Smooth muscle cell (in vitro differentiated cells): Measurements from ENCODE around the gene DERL3. TPM values are rescaled to one million over a fixed set of nuclear protein-coding genes. Genes with fewer than 3 reads are reported as not detected.

Experiments used
- DNase-seq: peaks from one replicate; lab custom pipeline; 2025; ENCODE audit not compliant: unreplicated experiment; lab: John Stamatoyannopoulos, UW
- H2AFZ ChIP-seq: fragments of 200-600 bp; sonication (generic); 2 replicates; pipeline ENCODE4 v1.6.0; 2016; ENCODE audit warnings: antibody characterized with exemption, low read depth, mild to moderate bottlenecking
- H3F3A ChIP-seq: fragments of 200-600 bp; sonication (generic); 2 replicates; pipeline ENCODE4 v1.6.0; 2017; ENCODE audit warnings: antibody characterized with exemption, low read depth
- H3K27ac ChIP-seq: fragments of 200-600 bp; sonication (generic); 2 replicates; pipeline ENCODE4 v1.5.1; 2016; ENCODE audit warnings: low read depth, mild to moderate bottlenecking
- H3K27me3 ChIP-seq: fragments of 200-600 bp; sonication (generic); 2 replicates; pipeline ENCODE4 v1.6.1; 2016; ENCODE audit warnings: low read depth, mild to moderate bottlenecking
- H3K36me3 ChIP-seq: fragments of 200-600 bp; sonication (generic); 2 replicates; pipeline ENCODE4 v1.5.1; 2016; ENCODE audit warnings: low read depth
- H3K4me1 ChIP-seq: fragments of 200-600 bp; sonication (generic); 2 replicates; pipeline ENCODE4 v1.5.1; 2016; ENCODE audit warnings: low read depth
- H3K4me2 ChIP-seq: fragments of 200-600 bp; sonication (generic); 2 replicates; pipeline ENCODE4 v1.6.0; 2016; ENCODE audit warnings: mild to moderate bottlenecking
- H3K4me3 ChIP-seq: fragments of 200-600 bp; sonication (generic); 2 replicates; pipeline ENCODE4 v1.5.1; 2016; ENCODE audit warnings: mild to moderate bottlenecking
- H3K79me2 ChIP-seq: fragments of 200-600 bp; sonication (generic); 2 replicates; pipeline ENCODE4 v1.6.0; 2016; ENCODE audit warnings: low read depth, mild to moderate bottlenecking
- H3K9ac ChIP-seq: fragments of 200-600 bp; sonication (generic); 2 replicates; pipeline ENCODE4 v1.6.0; 2016; ENCODE audit warnings: low read depth
- H3K9me3 ChIP-seq: fragments of 200-600 bp; sonication (generic); replicated peaks from 2 replicates; pipeline ENCODE4 v1.5.1; 2016; ENCODE audit warnings: low read depth
- H4K20me1 ChIP-seq: fragments of 200-600 bp; sonication (generic); 2 replicates; pipeline ENCODE4 v1.6.0; 2016; ENCODE audit warnings: low read depth
- CTCF ChIP-seq: fragments of 200-600 bp; sonication (generic); IDR thresholded peaks from 2 replicates; pipeline ENCODE4 v1.5.1; 2017; ENCODE audit warnings: borderline replicate concordance, mild to moderate bottlenecking, antibody characterized with exemption; ENCODE audit not compliant: insufficient read depth, poor library complexity, severe bottlenecking
- WGBS: methylation state at CpG from one replicate; pipeline ENCODE4 v1.1.7; 2016; ENCODE audit warnings: low lambda C conversion rate; 5-methylcytosine and 5-hydroxymethylcytosine counted together
- polyA plus RNA-seq: library from polyadenylated mRNA; unstranded; fragments of >200 nt; fragmentation: Nextera tagmentation; extraction: Ambion mirVana; gene quantifications from 2 replicates; pipeline ENCODE4 v1.2.1, GENCODE V29; 2016
- total RNA-seq: library from RNA; depleted of rRNA; stranded (reverse); fragments of >200 nt; gene quantifications from 2 replicates; pipeline ENCODE4 v1.2.3, GENCODE V29; 2014

The DERL3 gene
- total and polyA plus RNA-seq, 2 experiments from 2014 or later, result 0.63 to 4.2 TPM

- 81% methylated on average over 12 of the region's 20 CpGs for WGBS
- peaks cover 13% of the 10 kb centered on the region for H3F3A ChIP-seq
- DNase-seq, result no peak
- no peak overlapping the region for H3K4me3 ChIP-seq
- H3K27ac ChIP-seq, result no peak overlapping the region
- H3K79me2 ChIP-seq, result no peaks in the 10 kb centered on the region
- peaks cover 19% of the 10 kb centered on the region for H3K4me1 ChIP-seq
- H3K9me3 ChIP-seq, result no peaks in the 10 kb centered on the region
- H3K27me3 ChIP-seq, result no peaks in the 10 kb centered on the region
- H4K20me1 ChIP-seq, result peaks cover 15% of the 10 kb centered on the region
- no peaks in the 10 kb centered on the region for H3K36me3 ChIP-seq
- no peak overlapping the region for H3K4me2 ChIP-seq
- no peak overlapping the region for H3K9ac ChIP-seq
- no peak for TF ChIP-seq CTCF
- H2AFZ ChIP-seq, result no peak overlapping the region
Measured at GRCh38 chr22:23841736-23842445, 3.1 kb upstream of the DERL3 start.

DNA sequence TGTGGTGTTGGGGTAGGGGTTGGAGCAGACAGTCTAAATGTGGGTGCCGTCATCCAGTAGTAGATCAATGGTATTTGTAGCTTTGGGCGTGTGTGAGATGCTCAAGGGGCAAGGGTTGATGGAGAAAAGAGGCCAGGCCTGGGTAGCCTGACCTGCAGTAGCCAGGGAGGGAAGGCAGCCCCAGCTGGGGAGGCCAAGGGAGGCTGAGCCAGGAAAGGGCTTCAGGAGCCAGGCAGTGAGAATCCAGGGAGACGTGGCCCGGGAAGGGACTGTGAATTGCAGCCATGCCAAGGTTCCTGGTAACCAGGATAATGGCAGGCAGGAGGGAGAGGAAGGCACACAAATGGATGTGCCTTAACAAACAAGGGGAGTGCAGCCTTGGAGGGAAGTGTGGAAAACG is 2.5 kb upstream of the DERL3 start:
- Histone ChIP-seq H3K79me2 (no peaks in the 10 kb centered on the region), H3K9me3 (no peaks in the 10 kb centered on the region), H3F3A (peaks cover 13% of the 10 kb centered on the region), H3K36me3 (no peaks in the 10 kb centered on the region), H2AFZ (no peak overlapping the region), H3K4me3 (no peak overlapping the region), H4K20me1 (peaks cover 16% of the 10 kb centered on the region), H3K27me3 (no peaks in the 10 kb centered on the region), H3K27ac (no peak overlapping the region), H3K4me2 (no peak overlapping the region), H3K9ac (no peak overlapping the region), H3K4me1 (peaks cover 15% of the 10 kb centered on the region)
- 94% methylated on average over 5 of the region's 5 CpGs for WGBS
- DNase-seq, result no peak
- TF ChIP-seq CTCF, result no peak

GRCh38 chr22:23840026-23840425 is 1.2 kb upstream of the DERL3 start:
- H3K36me3 ChIP-seq, result no peaks in the 10 kb centered on the region
- no peaks in the 10 kb centered on the region for H3K79me2 ChIP-seq
- no peak overlapping the region for H3K9ac ChIP-seq
- H3K27ac ChIP-seq, result no peak overlapping the region
- no peak overlapping the region for H2AFZ ChIP-seq
- no peaks in the 10 kb centered on the region for H3K9me3 ChIP-seq
- 97% methylated on average over 7 of the region's 7 CpGs for WGBS
- peaks cover 16% of the 10 kb centered on the region for H4K20me1 ChIP-seq
- H3K4me1 ChIP-seq, result peaks cover 9% of the 10 kb centered on the region
- H3F3A ChIP-seq, result peaks cover 13% of the 10 kb centered on the region
- H3K4me3 ChIP-seq, result no peak overlapping the region
- no peaks in the 10 kb centered on the region for H3K27me3 ChIP-seq
- no peak for DNase-seq
- TF ChIP-seq CTCF, result no peak
- no peak overlapping the region for H3K4me2 ChIP-seq
